Fibroblast of villous mesenchyme (primary cell): ENCODE measurements around the gene LGMN. TPM values are rescaled to one million over a fixed set of nuclear protein-coding genes. Genes with fewer than 3 reads are reported as not detected.

Source experiments
- DNase-seq: peaks from one replicate; pipeline ENCODE4 v3.0.0-alpha.2; 2010; ENCODE audit warnings: low read depth
- H3K4me3 ChIP-seq: 2 replicates; pipeline ENCODE4 v1.5.1; 2011; ENCODE audit warnings: low read depth, mild to moderate bottlenecking, low read length
- total RNA-seq: library from RNA; depleted of rRNA; stranded (reverse); fragments of >200 nt; gene quantifications from 2 replicates; pipeline ENCODE4 v1.2.3, GENCODE V29; 2012
- TF ChIP-seq, protein P1 (sequence below): IDR thresholded peaks from 2 replicates; pipeline ENCODE4 v1.5.1; 2012; ENCODE audit warnings: low read depth, mild to moderate bottlenecking, low read length; ENCODE audit not compliant: insufficient read depth

LGMN gene
- total RNA-seq, 1 donor, result 41.5 TPM

- no peak overlapping the region for H3K4me3 ChIP-seq
- TF ChIP-seq, protein P1, sequence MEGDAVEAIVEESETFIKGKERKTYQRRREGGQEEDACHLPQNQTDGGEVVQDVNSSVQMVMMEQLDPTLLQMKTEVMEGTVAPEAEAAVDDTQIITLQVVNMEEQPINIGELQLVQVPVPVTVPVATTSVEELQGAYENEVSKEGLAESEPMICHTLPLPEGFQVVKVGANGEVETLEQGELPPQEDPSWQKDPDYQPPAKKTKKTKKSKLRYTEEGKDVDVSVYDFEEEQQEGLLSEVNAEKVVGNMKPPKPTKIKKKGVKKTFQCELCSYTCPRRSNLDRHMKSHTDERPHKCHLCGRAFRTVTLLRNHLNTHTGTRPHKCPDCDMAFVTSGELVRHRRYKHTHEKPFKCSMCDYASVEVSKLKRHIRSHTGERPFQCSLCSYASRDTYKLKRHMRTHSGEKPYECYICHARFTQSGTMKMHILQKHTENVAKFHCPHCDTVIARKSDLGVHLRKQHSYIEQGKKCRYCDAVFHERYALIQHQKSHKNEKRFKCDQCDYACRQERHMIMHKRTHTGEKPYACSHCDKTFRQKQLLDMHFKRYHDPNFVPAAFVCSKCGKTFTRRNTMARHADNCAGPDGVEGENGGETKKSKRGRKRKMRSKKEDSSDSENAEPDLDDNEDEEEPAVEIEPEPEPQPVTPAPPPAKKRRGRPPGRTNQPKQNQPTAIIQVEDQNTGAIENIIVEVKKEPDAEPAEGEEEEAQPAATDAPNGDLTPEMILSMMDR, result no peak
- DNase-seq, result no peak
Observed at GRCh38 chr14:92657457-92658142, 90.8 kb downstream of the LGMN start.

GRCh38 chr14:92656306-92657081 lies 91.9 kb downstream of the LGMN start:
- TF ChIP-seq, protein P1, result peak; percentile 21

GRCh38 chr14:92655419-92656201 lies 92.8 kb downstream of the LGMN start:
- DNase-seq, result peak; percentile 48
- no peak overlapping the region for H3K4me3 ChIP-seq
- TF ChIP-seq, protein P1, result no peak

More at GRCh38 chr14:92656306-92657081, 91.9 kb downstream of the LGMN start:
- DNase-seq, result no peak
- H3K4me3 ChIP-seq, result no peak overlapping the region

- TF ChIP-seq, protein P1, result no peak
- DNase-seq, result no peak
- no peak overlapping the region for H3K4me3 ChIP-seq
Observed at GRCh38 chr14:92654239-92654901, 94.1 kb downstream of the LGMN start.

Other genes with a start within 250 kb of the LGMN start
- gene RIN3, start 234.8 kb downstream of the LGMN start, total RNA-seq, result 7.3 and 7.4 TPM in 2 replicates
- gene GOLGA5, start 45.7 kb upstream of the LGMN start, total RNA-seq, result 64.7 and 77.7 TPM in 2 replicates
- not detected in 2 replicates for gene CHGA, start 174.5 kb upstream of the LGMN start, total RNA-seq